GM12873 (cell line): Measurements from ENCODE around the gene OSBPL6.

Source experiments
- CTCF ChIP-seq: IDR thresholded peaks from 2 replicates; pipeline ENCODE4 v1.5.1; 2012; ENCODE audit warnings: low read depth, mild to moderate bottlenecking, moderate library complexity, low read length, control low read depth; ENCODE audit not compliant: insufficient read depth; ENCODE audit errors: missing control alignments

OSBPL6 gene

GRCh38 chr2:178266445-178266844, 72.1 kb downstream of the OSBPL6 start:
- TF ChIP-seq CTCF = no peak

GRCh38 chr2:178267660-178268059, 73.3 kb downstream of the OSBPL6 start:
- TF ChIP-seq CTCF = no peak

- TF ChIP-seq CTCF = no peak
Observed at GRCh38 chr2:178268435-178268834, 74.1 kb downstream of the OSBPL6 start.

GRCh38 chr2:178269438-178270224, 75.3 kb downstream of the OSBPL6 start:
- TF ChIP-seq CTCF = no peak

- TF ChIP-seq CTCF = no peak
Observed at GRCh38 chr2:178270338-178270737, 76.0 kb downstream of the OSBPL6 start.

- no peak for TF ChIP-seq CTCF
Observed at GRCh38 chr2:178271094-178271493, 76.8 kb downstream of the OSBPL6 start.

- no peak for TF ChIP-seq CTCF
Observed at GRCh38 chr2:178271629-178272333, 77.5 kb downstream of the OSBPL6 start.
